DOHH2 (cell line): ENCODE results near the gene PKD1.
"Not testable (repeated sequence)": the region's sequence is repeated elsewhere in the genome, so short reads cannot be mapped to it uniquely, and the experiment has no call there.

Experiments
- H3F3A ChIP-seq: fragments of 200-600 bp; sonication (generic), shearing (Covaris generic); 2 replicates; pipeline ENCODE4 v1.6.0; 2016; ENCODE audit warnings: antibody characterized with exemption, mild to moderate bottlenecking; ENCODE audit not compliant: control insufficient read depth, insufficient read depth
- H3K27ac ChIP-seq: fragments of 200-600 bp; sonication (generic); 2 replicates; pipeline ENCODE4 v1.5.1; 2014; ENCODE audit warnings: low read depth, mild to moderate bottlenecking, low read length, moderate library complexity
- H3K27me3 ChIP-seq: fragments of 200-600 bp; sonication (generic); 2 replicates; pipeline ENCODE4 v1.6.1; 2014; ENCODE audit warnings: mild to moderate bottlenecking, low read length, mixed read lengths; ENCODE audit not compliant: control insufficient read depth
- H3K36me3 ChIP-seq: fragments of 200-600 bp; sonication (generic); 2 replicates; pipeline ENCODE4 v1.6.1; 2014; ENCODE audit warnings: mild to moderate bottlenecking, low read length, moderate library complexity, mixed read lengths; ENCODE audit not compliant: control insufficient read depth
- H3K4me1 ChIP-seq: fragments of 200-600 bp; sonication (generic); 2 replicates; pipeline ENCODE4 v1.6.1; 2014; ENCODE audit warnings: mild to moderate bottlenecking, low read length, mixed read lengths; ENCODE audit not compliant: control insufficient read depth
- H3K4me2 ChIP-seq: fragments of 200-600 bp; sonication (generic); 2 replicates; pipeline ENCODE4 v1.6.0; 2014; ENCODE audit warnings: mild to moderate bottlenecking, low read length, moderate library complexity
- H3K4me3 ChIP-seq: fragments of 200-600 bp; sonication (generic); 2 replicates; pipeline ENCODE4 v1.5.1; 2014; ENCODE audit warnings: mild to moderate bottlenecking, low read length, mixed read lengths
- H3K79me2 ChIP-seq: fragments of 200-600 bp; sonication (generic); 2 replicates; pipeline ENCODE4 v1.6.1; 2014; ENCODE audit warnings: mild to moderate bottlenecking, low read length, mixed read lengths; ENCODE audit not compliant: control insufficient read depth
- H3K9me2 ChIP-seq: fragments of 200-600 bp; sonication (generic); replicated peaks from 2 replicates; pipeline ENCODE4 v1.6.1; 2014; ENCODE audit warnings: mild to moderate bottlenecking, low read length, mixed read lengths; ENCODE audit not compliant: control insufficient read depth
- H3K9me3 ChIP-seq: fragments of 200-600 bp; sonication (generic); 2 replicates; pipeline ENCODE4 v1.6.1; 2014; ENCODE audit warnings: antibody characterized with exemption, low read length, mixed read lengths; ENCODE audit not compliant: control insufficient read depth, insufficient read depth
- H4K20me1 ChIP-seq: fragments of 200-600 bp; sonication (generic); 2 replicates; pipeline ENCODE4 v1.6.0; 2014; ENCODE audit warnings: low read depth, mild to moderate bottlenecking, antibody characterized with exemption, low read length, moderate library complexity; ENCODE audit not compliant: control insufficient read depth, insufficient read depth

Gene PKD1

DNA sequence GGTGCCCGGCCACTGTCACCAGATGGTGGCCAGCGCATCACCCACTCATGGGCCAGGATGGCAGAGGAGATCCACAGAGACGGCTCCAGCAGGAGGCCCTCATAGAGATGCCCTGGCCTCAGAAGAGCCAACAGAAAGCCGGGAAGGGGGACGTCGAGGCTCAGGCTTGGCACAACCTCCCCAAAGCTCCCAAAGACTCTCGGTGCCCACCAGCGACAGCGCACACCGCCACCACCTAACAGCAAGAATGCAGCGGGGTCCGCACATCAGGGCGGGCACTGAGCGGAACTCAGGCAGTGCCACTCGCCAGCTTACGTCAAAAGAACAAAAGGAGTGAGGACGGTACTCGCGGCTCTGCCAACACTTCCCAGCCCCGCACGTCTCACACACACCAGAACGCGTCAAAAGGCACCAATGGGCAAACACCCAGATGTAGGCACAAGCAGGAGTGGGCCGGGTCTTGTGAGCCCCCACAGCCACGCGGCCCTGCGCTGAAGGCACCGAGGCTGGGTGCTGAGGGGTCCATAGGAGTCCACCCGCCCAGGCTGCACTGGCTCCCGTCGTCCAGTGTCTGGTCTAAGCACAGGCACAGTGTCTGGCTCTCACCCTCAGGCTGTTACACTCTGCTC is 8.7 kb downstream of the PKD1 start:
- H3K27ac ChIP-seq, H3K9me2 ChIP-seq, H3K4me2 ChIP-seq, H4K20me1 ChIP-seq, H3K27me3 ChIP-seq, H3K4me3 ChIP-seq, H3K36me3 ChIP-seq, H3K9me3 ChIP-seq, H3F3A ChIP-seq: not testable (repeated sequence)
- H3K79me2 ChIP-seq = peaks cover 29% of the 10 kb centered on the region
- H3K4me1 ChIP-seq = peaks cover 29% of the 10 kb centered on the region

DNA sequence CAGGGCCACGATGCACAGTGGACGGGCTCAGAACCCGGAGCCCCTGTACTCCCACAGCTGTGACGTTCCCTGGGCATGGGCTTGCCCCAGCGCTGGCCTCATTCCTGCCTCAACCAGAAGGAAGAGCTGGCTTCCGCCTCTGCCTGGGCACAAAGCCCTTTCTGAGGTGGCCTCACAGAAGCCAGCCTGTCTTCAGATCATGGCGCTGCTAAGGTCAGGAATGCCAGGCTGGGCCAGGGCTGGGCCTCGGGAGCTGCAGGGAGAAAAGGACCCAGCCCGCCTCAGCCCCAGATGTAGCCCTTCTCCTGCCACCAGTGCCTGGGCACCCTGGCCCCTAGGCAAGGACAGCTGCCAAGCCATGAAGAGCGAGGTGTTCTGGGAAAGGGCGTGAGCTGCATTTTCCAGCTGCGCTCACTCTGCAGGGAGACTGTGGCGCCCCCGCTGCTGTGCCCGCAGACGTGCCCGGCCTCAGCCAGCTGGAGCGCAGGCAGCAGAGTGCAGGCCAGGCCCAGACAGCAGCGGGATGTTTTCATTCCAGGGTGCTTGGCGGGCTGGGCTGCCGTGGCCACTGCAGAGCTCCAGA is 9.4 kb downstream of the PKD1 start:
- H4K20me1 ChIP-seq, H3K4me2 ChIP-seq, H3K4me3 ChIP-seq, H3K27ac ChIP-seq, H3K9me2 ChIP-seq, H3K27me3 ChIP-seq, H3K9me3 ChIP-seq, H3K36me3 ChIP-seq, H3F3A ChIP-seq: not testable (repeated sequence)
- Histone ChIP-seq H3K4me1 (peaks cover 29% of the 10 kb centered on the region), H3K79me2 (peaks cover 26% of the 10 kb centered on the region)

DNA sequence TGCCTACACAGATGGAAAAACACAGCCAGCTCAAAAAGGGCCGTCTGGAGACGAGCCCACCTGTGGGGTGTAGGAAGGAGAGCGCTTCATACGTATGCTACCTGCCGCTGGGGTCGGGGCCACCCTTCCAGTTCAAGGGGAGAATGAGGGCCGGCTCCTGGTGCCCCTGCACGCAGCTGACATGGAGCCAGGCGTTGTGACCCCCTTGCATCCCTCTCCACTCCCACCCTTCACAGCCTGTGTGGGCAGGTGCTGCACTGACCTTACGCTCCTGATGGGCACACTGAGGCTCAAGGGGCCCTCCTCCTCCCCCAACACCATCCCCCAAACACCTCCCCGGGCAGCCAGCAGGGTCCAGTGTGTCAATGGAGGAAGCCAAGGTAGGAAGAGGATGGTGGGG is 10.1 kb downstream of the PKD1 start:
- H3K9me2 ChIP-seq, H3F3A ChIP-seq, H3K4me3 ChIP-seq, H3K27me3 ChIP-seq, H4K20me1 ChIP-seq, H3K27ac ChIP-seq, H3K36me3 ChIP-seq, H3K9me3 ChIP-seq: not testable (repeated sequence)
- peaks cover 29% of the 10 kb centered on the region for H3K4me1 ChIP-seq
- peaks cover 24% of the 10 kb centered on the region for H3K79me2 ChIP-seq
- H3K4me2 ChIP-seq = peak overlapping the region; percentile 19; the same call in 1 of the 2 replicates

DNA sequence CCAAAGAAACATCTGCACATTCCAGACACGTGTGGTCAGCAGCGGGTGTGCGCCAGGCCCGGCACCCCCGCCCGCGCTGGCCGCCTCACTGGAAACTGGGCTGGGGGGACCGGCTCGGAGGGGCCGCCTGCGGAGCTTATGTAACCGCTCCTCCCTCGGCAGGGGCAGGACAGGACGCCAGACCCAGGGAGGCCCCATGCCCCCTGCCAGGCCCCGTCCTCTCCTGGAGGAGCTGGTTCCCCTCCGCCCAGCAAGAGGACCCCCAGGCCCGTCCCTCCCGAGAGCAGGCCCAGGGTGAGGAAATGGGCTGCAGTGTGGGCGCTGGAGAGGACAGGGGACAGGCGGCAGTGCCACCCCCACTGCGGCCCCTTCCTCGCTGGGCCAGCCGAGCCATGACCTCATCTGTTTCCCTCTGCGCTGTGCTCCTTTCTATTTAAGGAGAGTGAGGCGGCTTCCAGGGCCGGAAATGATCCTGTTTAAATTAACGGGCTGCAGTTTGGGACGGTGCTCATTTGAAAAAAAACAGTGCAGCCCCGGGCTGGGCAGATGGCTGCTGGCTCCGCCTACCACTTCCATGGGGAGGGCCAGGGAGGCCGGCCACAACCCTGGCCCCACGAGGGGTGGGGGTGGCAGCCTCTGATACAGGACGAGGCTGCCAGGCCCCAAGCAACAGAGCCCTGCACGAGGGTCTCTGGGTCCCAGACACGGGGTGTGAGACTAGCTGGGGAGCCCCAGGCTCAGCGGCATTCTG is 10.8 kb downstream of the PKD1 start:
- not testable (repeated sequence) for H3K27me3 ChIP-seq, H3K36me3 ChIP-seq, H3K9me2 ChIP-seq, H3K4me3 ChIP-seq, H3K27ac ChIP-seq, H4K20me1 ChIP-seq, H3K9me3 ChIP-seq, H3F3A ChIP-seq
- Histone ChIP-seq H3K4me1 (peaks cover 29% of the 10 kb centered on the region), H3K79me2 (peaks cover 23% of the 10 kb centered on the region), H3K4me2 (peak overlapping the region; percentile 19; the same call in 1 of the 2 replicates)

DNA sequence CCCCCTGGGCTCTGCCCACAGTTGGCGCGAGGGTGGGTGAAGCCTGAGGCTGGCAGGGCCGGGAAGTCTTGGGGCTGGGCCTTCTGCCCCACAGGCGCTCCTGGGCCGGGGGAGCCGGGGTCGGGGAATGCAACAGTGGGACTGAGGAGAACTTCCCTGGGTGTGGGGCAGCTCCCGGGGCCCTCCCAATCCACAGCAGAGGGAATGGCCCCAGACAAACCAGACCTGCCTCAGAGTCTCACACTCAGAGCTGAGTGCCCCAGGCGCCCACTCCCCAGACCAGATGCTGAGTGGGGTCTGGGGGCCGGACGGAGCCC is 11.4 kb downstream of the PKD1 start:
- not testable (repeated sequence) for H3F3A ChIP-seq, H3K27me3 ChIP-seq, H3K4me2 ChIP-seq, H3K27ac ChIP-seq, H3K9me3 ChIP-seq, H4K20me1 ChIP-seq, H3K4me3 ChIP-seq, H3K9me2 ChIP-seq, H3K36me3 ChIP-seq
- Histone ChIP-seq H3K79me2 (peaks cover 22% of the 10 kb centered on the region), H3K4me1 (peaks cover 24% of the 10 kb centered on the region)

DNA sequence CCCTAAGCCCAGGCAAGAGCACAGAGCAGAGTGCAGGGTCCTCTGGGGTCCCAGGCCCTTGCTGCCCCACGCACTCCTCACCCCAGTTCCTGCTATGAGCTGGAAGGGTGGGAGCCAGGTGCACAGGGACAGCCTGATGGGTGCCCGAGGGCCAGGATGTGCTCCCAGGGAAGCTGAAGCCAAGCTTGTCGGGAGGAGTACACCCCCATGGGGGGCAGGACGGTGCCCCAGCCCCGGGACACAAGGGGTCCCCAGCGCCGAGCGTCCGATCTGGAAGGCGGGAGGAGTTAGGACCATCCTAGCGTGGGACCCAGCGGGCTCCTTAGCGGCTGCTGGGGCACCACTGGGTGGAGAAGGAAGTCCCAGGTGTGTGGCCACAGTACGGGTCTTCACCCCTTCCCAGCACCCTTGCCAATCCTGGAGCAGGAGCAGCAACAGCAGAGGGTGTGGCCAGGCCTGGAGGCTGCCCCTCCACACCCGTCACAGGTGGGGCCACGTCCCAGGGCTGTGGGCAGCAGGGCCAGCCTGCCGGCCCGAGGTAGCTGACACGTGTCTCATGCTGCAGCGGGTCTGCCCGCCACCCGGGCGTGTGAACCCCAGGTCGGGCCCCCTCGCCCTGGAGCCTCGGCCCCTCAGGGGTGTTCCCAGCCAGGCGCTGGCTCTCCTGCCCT is 11.9 kb downstream of the PKD1 start:
- not testable (repeated sequence) for H3K4me3 ChIP-seq, H3K36me3 ChIP-seq, H3K4me2 ChIP-seq, H3K27ac ChIP-seq, H4K20me1 ChIP-seq, H3K27me3 ChIP-seq, H3K9me3 ChIP-seq, H3F3A ChIP-seq, H3K9me2 ChIP-seq
- H3K4me1 ChIP-seq = peaks cover 19% of the 10 kb centered on the region
- H3K79me2 ChIP-seq = peaks cover 22% of the 10 kb centered on the region

DNA sequence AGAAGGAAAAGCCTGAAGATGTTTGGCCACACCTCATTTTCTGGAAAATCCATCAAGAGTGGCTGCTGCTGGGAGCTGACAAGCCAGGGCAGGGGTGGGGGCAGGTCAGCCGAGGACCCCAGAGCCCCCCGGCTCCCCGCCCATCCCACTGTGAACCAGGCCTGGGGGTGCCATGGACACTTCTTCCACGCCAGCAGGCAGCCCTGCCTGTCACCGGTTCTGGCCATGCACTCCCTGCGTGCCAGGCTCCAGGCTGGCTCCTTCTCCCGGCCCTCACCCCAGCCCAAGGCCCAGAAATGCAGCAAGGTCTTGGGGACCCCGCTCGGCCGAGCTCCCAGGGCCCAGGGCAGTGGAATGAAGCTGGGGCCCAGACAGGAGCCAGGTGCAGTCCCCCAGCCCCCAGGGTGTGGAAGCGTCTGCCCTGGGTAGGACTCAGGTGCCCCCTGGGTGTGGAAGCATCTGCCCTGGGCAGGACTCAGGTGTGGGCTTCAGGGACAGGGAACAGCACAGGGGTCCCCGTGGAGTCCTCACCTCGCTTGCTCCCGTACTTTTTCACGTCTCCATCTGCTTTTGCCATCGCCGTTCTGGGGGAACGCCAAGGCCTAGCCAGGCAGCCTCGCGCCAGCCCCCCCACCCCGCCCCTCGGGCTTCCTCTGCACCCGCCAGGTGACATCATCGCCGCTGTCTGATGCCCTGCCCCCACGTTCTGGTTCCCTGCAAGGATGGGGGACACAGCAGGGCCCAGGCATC is 12.6 kb downstream of the PKD1 start:
- H3K9me3 ChIP-seq, H3K27ac ChIP-seq, H4K20me1 ChIP-seq, H3F3A ChIP-seq, H3K27me3 ChIP-seq, H3K9me2 ChIP-seq, H3K4me3 ChIP-seq, H3K4me2 ChIP-seq, H3K36me3 ChIP-seq: not testable (repeated sequence)
- Histone ChIP-seq H3K79me2 (peaks cover 22% of the 10 kb centered on the region), H3K4me1 (peaks cover 13% of the 10 kb centered on the region)
